Measurements from ENCODE around the gene DMD. TPM values are rescaled to one million over a fixed set of nuclear protein-coding genes. Genes with fewer than 3 reads are reported as not detected.

The DMD gene
- polyA plus RNA-seq, 3 donors: 14.9 to 18.3 (median 15.4) TPM

- no peak for DNase-seq (ENCODE audit: low read depth in 3 of 3, low spot score in 2 of 3)
These were observed 1939.5 kb downstream of the DMD start for GRCh38 chrX:31271615-31272471.

GRCh38 chrX:31269914-31270313 lies 1941.4 kb downstream of the DMD start:
- no peak for DNase-seq (ENCODE audit: low read depth in 3 of 3, low spot score in 2 of 3)

GRCh38 chrX:31268359-31268758 lies 1943.0 kb downstream of the DMD start:
- no peak for DNase-seq (ENCODE audit: low read depth in 3 of 3, low spot score in 2 of 3)

GRCh38 chrX:31266203-31267076 lies 1944.9 kb downstream of the DMD start:
- DNase-seq (ENCODE audit: low read depth in 3 of 3, low spot score in 2 of 3): peak in 1 of 3 donors; percentile 10

- no peak for DNase-seq (ENCODE audit: low read depth in 3 of 3, low spot score in 2 of 3)
These were observed 1946.0 kb downstream of the DMD start for GRCh38 chrX:31265383-31265782.

- DNase-seq (ENCODE audit: low read depth in 3 of 3, low spot score in 2 of 3): no peak
These were observed 1951.0 kb downstream of the DMD start for GRCh38 chrX:31260351-31260750.

GRCh38 chrX:31258166-31258565 lies 1953.2 kb downstream of the DMD start:
- no peak for DNase-seq (ENCODE audit: low read depth in 3 of 3, low spot score in 2 of 3)

- no peak for DNase-seq (ENCODE audit: low read depth in 3 of 3, low spot score in 2 of 3)
These were observed 1955.9 kb downstream of the DMD start for GRCh38 chrX:31255310-31256033.

- no peak for DNase-seq (ENCODE audit: low read depth in 3 of 3, low spot score in 2 of 3)
These were observed 1959.2 kb downstream of the DMD start for GRCh38 chrX:31252133-31252532.

GRCh38 chrX:31251336-31251735 lies 1960.0 kb downstream of the DMD start:
- DNase-seq (ENCODE audit: low read depth in 3 of 3, low spot score in 2 of 3): no peak

- DNase-seq (ENCODE audit: low read depth in 3 of 3, low spot score in 2 of 3): no peak
These were observed 1965.6 kb downstream of the DMD start for GRCh38 chrX:31245714-31246113.

GRCh38 chrX:31243804-31244203 lies 1967.5 kb downstream of the DMD start:
- no peak for DNase-seq (ENCODE audit: low read depth in 3 of 3, low spot score in 2 of 3)

GRCh38 chrX:31240982-31241381 lies 1970.4 kb downstream of the DMD start:
- no peak for DNase-seq (ENCODE audit: low read depth in 3 of 3, low spot score in 2 of 3)

GRCh38 chrX:31237189-31237588 lies 1974.2 kb downstream of the DMD start:
- no peak for DNase-seq (ENCODE audit: low read depth in 3 of 3, low spot score in 2 of 3)

GRCh38 chrX:31236231-31236630 lies 1975.1 kb downstream of the DMD start:
- DNase-seq (ENCODE audit: low read depth in 3 of 3, low spot score in 2 of 3): no peak

- DNase-seq (ENCODE audit: low read depth in 3 of 3, low spot score in 2 of 3): no peak
These were observed 1977.3 kb downstream of the DMD start for GRCh38 chrX:31233941-31234496.

- DNase-seq (ENCODE audit: low read depth in 3 of 3, low spot score in 2 of 3): no peak
These were observed 1978.8 kb downstream of the DMD start for GRCh38 chrX:31232506-31232905.

GRCh38 chrX:31228909-31229308 lies 1982.4 kb downstream of the DMD start:
- DNase-seq (ENCODE audit: low read depth in 3 of 3, low spot score in 2 of 3): no peak

GRCh38 chrX:31228415-31228832 lies 1982.9 kb downstream of the DMD start:
- DNase-seq (ENCODE audit: low read depth in 3 of 3, low spot score in 2 of 3): peak in 1 of 3 donors; percentile 15

GRCh38 chrX:31227250-31227649 lies 1984.1 kb downstream of the DMD start:
- no peak for DNase-seq (ENCODE audit: low read depth in 3 of 3, low spot score in 2 of 3)

GRCh38 chrX:31225819-31226218 lies 1985.5 kb downstream of the DMD start:
- no peak for DNase-seq (ENCODE audit: low read depth in 3 of 3, low spot score in 2 of 3)

Data from right renal cortex interstitium (tissue), 3 donors.